ENCODE measurements around the gene MAPK1. TPM values are rescaled to one million over a fixed set of nuclear protein-coding genes. Genes with fewer than 3 reads are reported as not detected.

The MAPK1 gene
- total RNA-seq, 6 experiments from 2014 or later, result 140 to 178 (median 160) TPM

DNA sequence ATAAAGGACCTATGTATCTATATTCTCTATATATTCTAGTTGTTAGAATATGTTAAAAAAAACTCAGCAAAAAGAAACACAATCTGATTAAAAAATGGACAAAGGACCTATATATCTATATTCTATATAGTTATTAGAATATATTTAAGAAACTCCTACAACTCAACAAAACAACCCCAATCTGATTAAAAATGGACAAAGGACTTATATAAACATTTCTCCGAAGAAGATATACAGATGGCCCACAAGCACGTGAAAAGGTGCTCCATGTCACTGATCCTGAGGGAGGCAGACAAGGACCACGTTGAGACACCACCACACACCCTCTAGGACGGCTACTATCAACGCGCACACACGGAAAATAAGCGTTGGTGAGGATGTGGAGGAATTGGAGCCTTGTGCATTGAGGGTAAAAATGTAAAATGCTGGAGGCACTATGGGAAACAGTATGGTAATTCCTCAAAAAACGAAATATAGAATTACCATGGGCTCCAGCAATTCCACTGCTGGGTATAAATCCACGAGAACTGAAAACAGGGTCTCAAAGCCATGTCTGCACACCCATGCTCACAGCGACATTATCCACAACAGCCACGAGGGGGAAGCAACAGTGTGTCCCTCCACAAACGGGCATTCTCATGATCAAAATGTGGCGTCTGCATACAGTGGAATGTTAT, 154.6 kb downstream of the MAPK1 start:
- TF ChIP-seq, protein P1, sequence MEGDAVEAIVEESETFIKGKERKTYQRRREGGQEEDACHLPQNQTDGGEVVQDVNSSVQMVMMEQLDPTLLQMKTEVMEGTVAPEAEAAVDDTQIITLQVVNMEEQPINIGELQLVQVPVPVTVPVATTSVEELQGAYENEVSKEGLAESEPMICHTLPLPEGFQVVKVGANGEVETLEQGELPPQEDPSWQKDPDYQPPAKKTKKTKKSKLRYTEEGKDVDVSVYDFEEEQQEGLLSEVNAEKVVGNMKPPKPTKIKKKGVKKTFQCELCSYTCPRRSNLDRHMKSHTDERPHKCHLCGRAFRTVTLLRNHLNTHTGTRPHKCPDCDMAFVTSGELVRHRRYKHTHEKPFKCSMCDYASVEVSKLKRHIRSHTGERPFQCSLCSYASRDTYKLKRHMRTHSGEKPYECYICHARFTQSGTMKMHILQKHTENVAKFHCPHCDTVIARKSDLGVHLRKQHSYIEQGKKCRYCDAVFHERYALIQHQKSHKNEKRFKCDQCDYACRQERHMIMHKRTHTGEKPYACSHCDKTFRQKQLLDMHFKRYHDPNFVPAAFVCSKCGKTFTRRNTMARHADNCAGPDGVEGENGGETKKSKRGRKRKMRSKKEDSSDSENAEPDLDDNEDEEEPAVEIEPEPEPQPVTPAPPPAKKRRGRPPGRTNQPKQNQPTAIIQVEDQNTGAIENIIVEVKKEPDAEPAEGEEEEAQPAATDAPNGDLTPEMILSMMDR (IDR thresholded peaks at IDR 0.05), result peak; percentile 88
- DNase-seq, result peak; percentile 66
- Mint-ChIP-seq H3K27ac (no peak overlapping the region), H3K27me3 (ENCODE audit: insufficient read depth) (peaks cover 2% of the 10 kb centered on the region; the same call in 1 of the 2 replicates), H3K4me1 (ENCODE audit: low read depth) (peaks cover 44% of the 10 kb centered on the region), H3K9me3 (no peaks in the 10 kb centered on the region), H3K4me3 (peak overlapping the region; percentile 48), H3K36me3 (ENCODE audit: low read depth) (no peaks in the 10 kb centered on the region)

GRCh38 chr22:21711851-21712250, 155.6 kb downstream of the MAPK1 start:
- Mint-ChIP-seq H3K9me3 (no peaks in the 10 kb centered on the region), H3K4me3 (no peak overlapping the region), H3K36me3 (ENCODE audit: low read depth) (no peaks in the 10 kb centered on the region), H3K4me1 (ENCODE audit: low read depth) (peaks cover 50% of the 10 kb centered on the region), H3K27ac (no peak overlapping the region), H3K27me3 (ENCODE audit: insufficient read depth) (no peaks in the 10 kb centered on the region)
- TF ChIP-seq, protein P1 (IDR thresholded peaks at IDR 0.05), result no peak
- DNase-seq, result no peak

DNA sequence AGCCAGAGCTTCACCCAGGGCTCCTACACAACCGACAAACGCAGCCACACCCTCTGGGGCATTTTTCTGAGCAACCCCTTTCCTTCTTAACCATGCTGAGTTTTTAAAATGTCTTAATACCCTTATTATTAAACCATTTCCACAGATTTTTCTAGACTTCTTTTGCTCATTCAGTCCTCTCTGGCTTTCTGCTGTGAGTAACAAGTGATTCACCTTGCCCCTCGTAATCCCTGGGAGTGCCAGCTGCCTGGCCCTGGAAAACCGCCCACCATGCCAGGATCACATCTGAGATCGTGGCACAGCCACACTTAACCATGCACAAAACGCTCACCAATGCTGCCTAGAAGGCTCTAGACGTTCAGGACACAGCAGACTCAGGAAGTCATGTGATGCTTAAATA, 157.3 kb downstream of the MAPK1 start:
- H3K36me3 Mint-ChIP-seq (ENCODE audit: low read depth), result no peaks in the 10 kb centered on the region
- DNase-seq, result peak; percentile 30
- H3K4me3 Mint-ChIP-seq, result no peak overlapping the region
- H3K9me3 Mint-ChIP-seq, result no peaks in the 10 kb centered on the region
- TF ChIP-seq, protein P1 (IDR thresholded peaks at IDR 0.05), result no peak
- H3K4me1 Mint-ChIP-seq (ENCODE audit: low read depth), result peaks cover 43% of the 10 kb centered on the region
- H3K27me3 Mint-ChIP-seq (ENCODE audit: insufficient read depth), result no peaks in the 10 kb centered on the region; the same call in 1 of the 2 replicates
- no peak overlapping the region for H3K27ac Mint-ChIP-seq

DNA sequence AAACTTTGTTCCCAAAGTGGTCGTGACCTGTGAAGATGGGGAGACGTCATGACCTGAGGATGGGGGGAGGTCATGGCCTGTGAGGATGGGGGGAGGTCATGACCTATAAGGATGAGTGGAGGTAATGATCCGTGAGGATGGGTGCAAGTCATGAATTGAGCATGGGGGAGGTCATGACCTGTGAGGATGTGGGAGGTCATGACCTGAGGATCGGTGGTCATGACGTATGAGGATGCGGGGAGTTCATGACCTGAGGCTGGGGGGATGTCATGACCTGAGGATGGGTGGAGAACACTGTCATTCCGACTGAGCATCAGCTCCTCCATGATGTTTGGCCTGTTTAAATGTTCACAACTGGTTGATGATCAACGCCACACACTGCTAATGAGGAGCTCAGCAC, 157.8 kb downstream of the MAPK1 start:
- no peaks in the 10 kb centered on the region for H3K36me3 Mint-ChIP-seq (ENCODE audit: low read depth)
- H3K27ac Mint-ChIP-seq, result no peak overlapping the region
- H3K9me3 Mint-ChIP-seq, result no peaks in the 10 kb centered on the region
- no peak overlapping the region for H3K4me3 Mint-ChIP-seq
- TF ChIP-seq, protein P1 (IDR thresholded peaks at IDR 0.05), result no peak
- no peaks in the 10 kb centered on the region; the same call in 1 of the 2 replicates for H3K27me3 Mint-ChIP-seq (ENCODE audit: insufficient read depth)
- no peak for DNase-seq
- peaks cover 39% of the 10 kb centered on the region for H3K4me1 Mint-ChIP-seq (ENCODE audit: low read depth)

GRCh38 chr22:21708960-21709359, 158.5 kb downstream of the MAPK1 start:
- TF ChIP-seq, protein P1 (IDR thresholded peaks at IDR 0.05), result no peak
- H3K27me3 Mint-ChIP-seq (ENCODE audit: insufficient read depth), result no peaks in the 10 kb centered on the region; the same call in 1 of the 2 replicates
- no peak overlapping the region for H3K4me3 Mint-ChIP-seq
- no peaks in the 10 kb centered on the region for H3K9me3 Mint-ChIP-seq
- DNase-seq, result no peak
- no peak overlapping the region for H3K27ac Mint-ChIP-seq
- no peaks in the 10 kb centered on the region for H3K36me3 Mint-ChIP-seq (ENCODE audit: low read depth)
- peaks cover 33% of the 10 kb centered on the region for H3K4me1 Mint-ChIP-seq (ENCODE audit: low read depth)
